Measurements from ENCODE around the gene ARHGAP28.

The ARHGAP28 gene

DNA sequence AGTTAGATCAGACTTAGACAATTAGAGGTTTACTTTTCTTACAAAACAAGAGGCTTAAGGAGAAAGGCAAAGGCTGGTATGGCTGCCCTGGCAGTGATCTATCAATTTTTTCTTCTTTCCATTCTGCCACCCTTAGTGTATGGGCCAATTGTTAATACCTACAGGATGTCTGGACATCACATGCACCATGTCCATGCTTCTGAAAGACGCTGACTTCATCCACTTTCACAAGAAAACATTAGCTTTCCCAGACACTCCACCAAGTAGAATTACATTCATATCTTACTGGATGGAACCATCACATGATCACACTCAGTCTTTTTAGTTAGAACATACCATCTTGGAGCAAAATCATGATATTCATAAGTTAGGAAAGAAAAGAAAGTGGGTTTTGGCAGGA is 120.9 kb downstream of the ARHGAP28 start:
- TF ChIP-seq CTCF (IDR thresholded peaks at IDR 0.05; ENCODE audit: low read depth, low read length, missing control alignments), result no peak
- no peak for DNase-seq (ENCODE audit: extremely low read depth, low read depth)
- H3K4me3 ChIP-seq (replicated peaks; ENCODE audit: low read depth, low read length), result no peak overlapping the region

DNA sequence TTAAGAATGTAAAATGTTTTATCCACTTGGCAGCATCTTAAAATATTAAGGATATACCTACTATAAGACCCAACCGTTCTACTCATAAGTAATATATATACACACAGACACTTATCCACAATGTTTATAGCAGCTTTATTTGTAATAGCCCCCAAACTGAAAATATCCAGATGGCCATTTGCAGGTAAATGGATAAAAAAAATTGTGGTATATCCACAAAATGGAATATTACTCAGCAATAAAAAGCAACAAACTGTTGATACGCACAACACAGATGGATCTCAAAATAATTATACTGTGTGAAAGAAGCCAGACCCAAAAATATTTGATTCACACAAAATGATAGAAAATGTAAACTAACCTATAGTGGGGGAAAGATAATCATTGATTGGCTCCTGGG is 122.0 kb downstream of the ARHGAP28 start:
- TF ChIP-seq CTCF (IDR thresholded peaks at IDR 0.05; ENCODE audit: low read depth, low read length, missing control alignments), result no peak
- DNase-seq (ENCODE audit: extremely low read depth, low read depth), result no peak
- H3K4me3 ChIP-seq (replicated peaks; ENCODE audit: low read depth, low read length), result no peak overlapping the region

GRCh38 chr18:6854811-6855210 is 125.3 kb downstream of the ARHGAP28 start:
- no peak for DNase-seq (ENCODE audit: extremely low read depth, low read depth)

DNA sequence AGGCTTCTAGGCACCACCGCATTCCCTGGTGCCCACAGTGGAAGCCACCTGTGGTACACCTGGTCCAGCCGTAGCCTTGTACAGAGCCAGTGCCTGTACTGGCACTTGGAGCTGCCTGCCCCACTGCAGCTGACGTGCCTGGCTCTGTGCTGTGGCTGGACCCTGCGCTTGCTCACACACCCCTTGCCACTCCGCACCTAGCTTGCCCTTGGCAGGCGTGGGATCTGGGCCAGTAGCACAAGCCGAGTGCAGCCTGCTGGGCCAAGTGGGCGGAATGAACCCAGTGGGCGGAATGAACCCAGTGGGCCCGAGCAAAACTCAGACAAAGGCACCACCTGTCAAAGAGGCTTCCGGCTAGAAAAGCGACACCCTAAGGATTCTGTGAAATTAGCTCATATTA is 126.3 kb downstream of the ARHGAP28 start:
- DNase-seq (ENCODE audit: extremely low read depth, low read depth), result no peak
- H3K4me3 ChIP-seq (replicated peaks; ENCODE audit: low read depth, low read length), result no peak overlapping the region
- no peak for TF ChIP-seq CTCF (IDR thresholded peaks at IDR 0.05; ENCODE audit: low read depth, low read length, missing control alignments)

More at GRCh38 chr18:6854811-6855210, 125.3 kb downstream of the ARHGAP28 start:
- TF ChIP-seq CTCF (IDR thresholded peaks at IDR 0.05; ENCODE audit: low read depth, low read length, missing control alignments), result no peak
- H3K4me3 ChIP-seq (replicated peaks; ENCODE audit: low read depth, low read length), result no peak overlapping the region

DNA sequence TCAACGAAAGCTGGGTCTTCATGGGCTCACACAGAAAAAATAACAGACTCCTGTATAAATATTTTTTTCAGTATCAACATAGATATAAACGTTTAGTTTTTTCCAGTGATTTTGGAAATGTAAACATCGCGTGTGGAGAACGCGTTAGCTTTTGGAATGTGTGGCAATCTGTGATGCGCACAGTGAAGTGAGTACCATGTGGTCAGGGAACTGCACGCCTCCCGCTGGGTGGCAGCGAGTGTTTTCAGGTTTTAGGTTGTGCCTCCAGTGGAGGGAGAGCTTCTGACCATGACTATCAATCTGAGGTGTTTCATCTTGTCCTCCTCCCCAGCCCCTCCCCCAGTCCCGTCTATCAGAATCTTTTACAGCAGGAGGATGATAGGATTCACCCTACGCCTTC is 127.8 kb downstream of the ARHGAP28 start:
- no peak for TF ChIP-seq CTCF (IDR thresholded peaks at IDR 0.05; ENCODE audit: low read depth, low read length, missing control alignments)
- DNase-seq (ENCODE audit: extremely low read depth, low read depth), result no peak
- no peak overlapping the region for H3K4me3 ChIP-seq (replicated peaks; ENCODE audit: low read depth, low read length)

DNA sequence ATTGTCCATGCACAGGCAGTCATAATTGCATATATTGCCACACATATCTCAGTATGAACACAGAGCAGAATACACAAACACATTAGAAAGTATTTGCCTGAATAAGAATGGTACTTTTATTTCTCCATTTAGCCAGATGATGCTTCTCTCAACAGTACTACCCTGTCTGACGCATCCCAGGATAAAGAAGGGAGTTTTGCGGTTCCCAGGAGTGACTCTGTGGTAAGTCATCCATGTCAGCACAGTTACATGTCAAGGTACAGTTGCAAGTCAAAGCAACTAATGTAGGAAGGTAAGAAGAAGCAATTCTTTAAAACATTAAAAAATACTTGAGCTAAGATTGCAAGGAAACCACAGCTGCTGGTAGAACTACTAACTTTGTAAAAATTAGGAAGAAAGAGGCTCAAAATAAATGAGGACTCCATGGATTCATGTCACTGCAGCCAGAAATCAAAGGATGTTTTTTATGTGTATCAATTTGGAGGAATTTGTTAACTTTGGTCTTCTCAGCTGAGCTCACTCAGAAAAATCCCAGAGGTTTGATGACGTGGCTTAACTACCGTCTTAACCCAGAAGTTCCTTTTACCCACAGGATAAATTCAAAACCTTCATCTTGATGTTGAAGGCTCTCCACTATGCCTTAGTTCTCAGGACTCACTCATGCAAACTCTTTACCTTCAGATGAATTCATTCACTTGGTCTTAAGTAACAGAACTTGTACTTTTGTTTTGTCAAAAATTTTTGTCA is 130.3 kb downstream of the ARHGAP28 start:
- no peak for TF ChIP-seq CTCF (IDR thresholded peaks at IDR 0.05; ENCODE audit: low read depth, low read length, missing control alignments)
- no peak overlapping the region for H3K4me3 ChIP-seq (replicated peaks; ENCODE audit: low read depth, low read length)
- DNase-seq (ENCODE audit: extremely low read depth, low read depth), result no peak
